SK-N-SH treated with all-trans-retinoic acid at 6 μM for 48 hours (cell line): ENCODE results near the gene BCAN.

Experiments used
- ATAC-seq: fragments of 200-7000 bp; cut with Tn5 transposase; 3 replicates; pipeline ENCODE4 v1.9.1; 2020; ENCODE audit warnings: mild to moderate bottlenecking, moderate library complexity
- BACH2 ChIP-seq: fragments of 250-450 bp; sonication (Bioruptor Pico); IDR thresholded peaks from 2 replicates; pipeline ENCODE4 v1.9.0; 2021; ENCODE audit warnings: mild to moderate bottlenecking, borderline replicate concordance
- CREB5 ChIP-seq: fragments of 250-450 bp; sonication (Bioruptor Pico); IDR thresholded peaks from 2 replicates; pipeline ENCODE4 v1.5.1; 2020; ENCODE audit warnings: low read depth, mild to moderate bottlenecking, moderate library complexity
- CSDC2 ChIP-seq: fragments of 250-450 bp; sonication (Bioruptor Pico); IDR thresholded peaks from 2 replicates; pipeline ENCODE4 v1.5.0; 2020; ENCODE audit warnings: mild to moderate bottlenecking, moderate library complexity
- ESRRG ChIP-seq: fragments of 250-450 bp; sonication (Bioruptor Pico); IDR thresholded peaks from 2 replicates; pipeline ENCODE4 v1.6.1; 2021; ENCODE audit warnings: mild to moderate bottlenecking
- GLIS3 ChIP-seq: fragments of 250-450 bp; sonication (Bioruptor Pico); IDR thresholded peaks from 2 replicates; pipeline ENCODE4 v1.5.0; 2020; ENCODE audit warnings: mild to moderate bottlenecking, moderate library complexity
- ISL1 ChIP-seq: fragments of 250-450 bp; sonication (Bioruptor Pico); IDR thresholded peaks from 2 replicates; pipeline ENCODE4 v2.1.2; 2022; ENCODE audit warnings: mild to moderate bottlenecking, moderate library complexity
- OSR1 ChIP-seq: fragments of 250-450 bp; sonication (Bioruptor Pico); IDR thresholded peaks from 2 replicates; pipeline ENCODE4 v1.8.0; 2022; ENCODE audit warnings: moderate library complexity, mild to moderate bottlenecking, inconsistent platforms
- PATZ1 ChIP-seq: fragments of 250-450 bp; sonication (Bioruptor Pico); IDR thresholded peaks from 2 replicates; pipeline ENCODE4 v1.8.0; 2020; ENCODE audit warnings: mild to moderate bottlenecking, moderate library complexity, borderline replicate concordance
- POU6F1 ChIP-seq: fragments of 250-450 bp; sonication (Bioruptor Pico); IDR thresholded peaks from 2 replicates; pipeline ENCODE4 v1.8.0; 2021; ENCODE audit warnings: low read depth, mild to moderate bottlenecking, moderate library complexity, borderline replicate concordance
- PPARA ChIP-seq: fragments of 250-450 bp; sonication (Bioruptor Pico); IDR thresholded peaks from 2 replicates; pipeline ENCODE4 v1.5.0; 2020; ENCODE audit warnings: mild to moderate bottlenecking, borderline replicate concordance
- RARB ChIP-seq: fragments of 250-450 bp; sonication (Bioruptor Pico); IDR thresholded peaks from 2 replicates; pipeline ENCODE4 v1.8.0; 2021; ENCODE audit warnings: mild to moderate bottlenecking, moderate library complexity
- SNAI2 ChIP-seq: fragments of 250-450 bp; sonication (Bioruptor Pico); IDR thresholded peaks from 2 replicates; pipeline ENCODE4 v1.5.0; 2020; ENCODE audit warnings: mild to moderate bottlenecking, moderate library complexity
- TCF4 ChIP-seq: fragments of 250-450 bp; sonication (Bioruptor Pico); IDR thresholded peaks from 2 replicates; pipeline ENCODE4 v1.8.0; 2021; ENCODE audit warnings: mild to moderate bottlenecking, moderate library complexity, borderline replicate concordance
- TSHZ2 ChIP-seq: fragments of 250-450 bp; sonication (Bioruptor Pico); IDR thresholded peaks from 2 replicates; pipeline ENCODE4 v1.5.0; 2020; ENCODE audit warnings: mild to moderate bottlenecking, moderate library complexity
- ZC3H10 ChIP-seq: fragments of 250-450 bp; sonication (Bioruptor Pico); IDR thresholded peaks from 2 replicates; pipeline ENCODE4 v1.5.1; 2021; ENCODE audit warnings: mild to moderate bottlenecking, moderate library complexity
- ZFP3 ChIP-seq: fragments of 250-450 bp; sonication (Bioruptor Pico); IDR thresholded peaks from 2 replicates; pipeline ENCODE4 v1.5.0; 2020; ENCODE audit warnings: mild to moderate bottlenecking, moderate library complexity
- ZFP30 ChIP-seq: fragments of 450-650 bp; formaldehyde crosslinking; IDR thresholded peaks from 2 replicates; pipeline ENCODE4 v1.5.0; 2022; ENCODE audit warnings: mild to moderate bottlenecking, moderate library complexity
- ZNF565 ChIP-seq: fragments of 450-650 bp; formaldehyde crosslinking; conservative IDR thresholded peaks from 2 replicates; pipeline ENCODE4 v1.5.0; 2020; ENCODE audit warnings: low read depth, mild to moderate bottlenecking, moderate library complexity
- ZNF70 ChIP-seq: fragments of 450-650 bp; formaldehyde crosslinking; IDR thresholded peaks from 2 replicates; pipeline ENCODE4 v1.5.0; 2020; ENCODE audit warnings: mild to moderate bottlenecking, moderate library complexity
- ZNF8 ChIP-seq: fragments of 450-650 bp; formaldehyde crosslinking; IDR thresholded peaks from 2 replicates; pipeline ENCODE4 v1.5.0; 2020; ENCODE audit warnings: mild to moderate bottlenecking, moderate library complexity

The BCAN gene

GRCh38 chr1:156643778-156644092, 1.8 kb downstream of the BCAN start:
- ATAC-seq = no peak

GRCh38 chr1:156644146-156644545, 2.2 kb downstream of the BCAN start:
- TF ChIP-seq OSR1 (CRISPR knock-in tag) = no peak
- TF ChIP-seq PPARA (CRISPR knock-in tag) = no peak
- no peak for TF ChIP-seq ZNF70
- no peak for TF ChIP-seq ZNF565 (CRISPR knock-in tag)
- no peak for TF ChIP-seq ZFP3 (CRISPR knock-in tag)
- no peak for TF ChIP-seq BACH2 (CRISPR knock-in tag)
- no peak for TF ChIP-seq ZNF8 (CRISPR knock-in tag)
- no peak for TF ChIP-seq PATZ1 (CRISPR knock-in tag)
- ATAC-seq = no peak

More at GRCh38 chr1:156643778-156644092, 1.8 kb downstream of the BCAN start:
- TF ChIP-seq ESRRG (CRISPR knock-in tag) = no peak

- no peak for ATAC-seq
- TF ChIP-seq POU6F1 = no peak
- TF ChIP-seq ZNF565 (CRISPR knock-in tag) = no peak
- TF ChIP-seq ZC3H10 (CRISPR knock-in tag) = no peak
- TF ChIP-seq PPARA (CRISPR knock-in tag) = no peak
- no peak for TF ChIP-seq TCF4 (CRISPR knock-in tag)
- TF ChIP-seq ISL1 (CRISPR knock-in tag) = no peak
- no peak for TF ChIP-seq GLIS3 (CRISPR knock-in tag)
- TF ChIP-seq CSDC2 (CRISPR knock-in tag) = no peak
These were observed 2.7 kb downstream of the BCAN start for GRCh38 chr1:156644640-156645039.

- no peak for ATAC-seq
- TF ChIP-seq ZFP30 (no peak), PATZ1 (CRISPR knock-in tag) (no peak), CREB5 (no peak), TCF4 (CRISPR knock-in tag) (no peak), RARB (CRISPR knock-in tag) (no peak), ZC3H10 (CRISPR knock-in tag) (no peak), SNAI2 (CRISPR knock-in tag) (no peak), ZNF565 (CRISPR knock-in tag) (no peak), TSHZ2 (no peak)
- TF ChIP-seq, all 23 proteins: peak for 0
These were observed 3.1 kb downstream of the BCAN start for GRCh38 chr1:156645056-156645455.
